ENCODE results near the gene DENND4C. TPM values are rescaled to one million over a fixed set of nuclear protein-coding genes. Genes with fewer than 3 reads are reported as not detected.
"Not testable (repeated sequence)": the region's sequence is repeated elsewhere in the genome, so short reads cannot be mapped to it uniquely, and the experiment has no call there.

The DENND4C gene
- total RNA-seq, 2 experiments from 2014 or later: 18.8 to 28.6 TPM

DNA sequence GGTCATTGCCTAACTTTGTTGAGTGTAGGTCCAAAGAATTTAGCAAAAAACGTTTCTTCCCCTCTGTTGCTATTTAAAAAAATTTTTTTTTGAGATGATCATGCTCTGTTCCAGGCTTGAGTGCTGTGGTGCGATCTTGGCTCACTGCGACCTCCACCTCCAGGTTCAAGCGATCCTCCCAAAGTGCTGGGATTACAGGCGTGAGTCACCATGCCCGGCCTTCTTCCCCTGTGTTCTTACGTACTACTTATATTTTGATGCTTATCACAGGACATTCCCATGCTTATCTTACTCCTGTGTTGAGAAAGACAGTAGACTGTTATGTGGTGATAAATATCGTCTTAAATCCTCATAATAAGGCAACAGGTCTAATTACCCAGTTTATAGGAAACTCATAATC lies 180.8 kb downstream of the DENND4C start:
- Histone ChIP-seq H4K20me1 (ENCODE audit: insufficient read depth, low read length) (no peaks in the 10 kb centered on the region), H3K9me3 (ENCODE audit: low read length) (no peaks in the 10 kb centered on the region), H2AFZ (ENCODE audit: low read length) (no peak overlapping the region), H3K4me2 (ENCODE audit: low read length) (no peak overlapping the region), H3K27ac (ENCODE audit: low read depth, low read length, poor library complexity, severe bottlenecking) (no peak overlapping the region), H3K79me2 (ENCODE audit: insufficient read depth, low read depth, low read length) (no peaks in the 10 kb centered on the region), H3K4me1 (ENCODE audit: insufficient read depth, low read length, poor library complexity, severe bottlenecking) (peaks cover 10% of the 10 kb centered on the region), H3K9me2 (ENCODE audit: insufficient read depth, low read length) (no peaks in the 10 kb centered on the region), H3K4me3 (ENCODE audit: low read depth, low read length, poor library complexity, severe bottlenecking) (no peak overlapping the region), H3K36me3 (ENCODE audit: insufficient read depth, low read length) (no peaks in the 10 kb centered on the region)
- intact Hi-C loops (cut with micrococcal nuclease; ENCODE audit: unreplicated experiment): no loop called here
- ChIA-PET POLR2A (interaction anchor here (0.6 kb wide), 1 partner anchor 11 kb away, joined by 3 read pairs; no protein-coding TSS in a partner anchor), CTCF (ENCODE audit: unreplicated experiment) (no interaction called here)
- TF ChIP-seq EZH2phosphoT487 (IDR thresholded peaks at IDR 0.05; ENCODE audit: borderline replicate concordance, low read depth, low read length): no peak
- no peak for DNase-seq (ENCODE audit: low spot score)
- no TSS peak for BruUV-seq (replicated peaks)

DNA sequence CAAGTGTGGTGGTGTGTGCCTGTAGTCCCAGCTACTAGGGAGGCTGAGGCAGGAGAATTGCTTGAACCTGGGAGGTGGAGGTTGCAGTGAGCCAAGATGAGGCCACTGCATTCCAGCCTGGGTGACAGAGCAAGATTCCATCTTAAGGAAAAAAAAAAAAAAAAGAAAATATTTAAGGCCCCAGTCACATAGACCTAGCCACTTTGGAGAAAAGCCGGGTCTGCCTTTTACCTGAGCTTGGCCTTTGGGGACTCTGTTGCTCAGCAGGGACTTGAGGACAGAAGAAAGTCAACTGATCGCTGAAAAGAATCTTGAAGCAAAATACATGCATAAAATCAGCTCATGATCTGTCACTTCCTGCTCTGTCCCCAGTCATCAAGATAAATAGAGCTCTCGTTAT lies 183.0 kb downstream of the DENND4C start:
- DNase-seq (ENCODE audit: low spot score); BruUV-seq (replicated peaks); H3K4me3 ChIP-seq (ENCODE audit: low read depth, low read length, poor library complexity, severe bottlenecking); H3K27ac ChIP-seq (ENCODE audit: low read depth, low read length, poor library complexity, severe bottlenecking); H4K20me1 ChIP-seq (ENCODE audit: insufficient read depth, low read length); H3K9me2 ChIP-seq (ENCODE audit: insufficient read depth, low read length); intact Hi-C loops (cut with micrococcal nuclease; ENCODE audit: unreplicated experiment); H3K9me3 ChIP-seq (ENCODE audit: low read length); CTCF ChIA-PET (ENCODE audit: unreplicated experiment); H3K79me2 ChIP-seq (ENCODE audit: insufficient read depth, low read depth, low read length); H3K36me3 ChIP-seq (ENCODE audit: insufficient read depth, low read length); H3K4me2 ChIP-seq (ENCODE audit: low read length); H3K4me1 ChIP-seq (ENCODE audit: insufficient read depth, low read length, poor library complexity, severe bottlenecking); H2AFZ ChIP-seq (ENCODE audit: low read length): not testable (repeated sequence)
- POLR2A ChIA-PET: interaction anchor here (0.6 to 1.4 kb wide), 2 partner anchors 10 to 19 kb away, joined by 6 to 12 read pairs; no protein-coding TSS in a partner anchor

DNA sequence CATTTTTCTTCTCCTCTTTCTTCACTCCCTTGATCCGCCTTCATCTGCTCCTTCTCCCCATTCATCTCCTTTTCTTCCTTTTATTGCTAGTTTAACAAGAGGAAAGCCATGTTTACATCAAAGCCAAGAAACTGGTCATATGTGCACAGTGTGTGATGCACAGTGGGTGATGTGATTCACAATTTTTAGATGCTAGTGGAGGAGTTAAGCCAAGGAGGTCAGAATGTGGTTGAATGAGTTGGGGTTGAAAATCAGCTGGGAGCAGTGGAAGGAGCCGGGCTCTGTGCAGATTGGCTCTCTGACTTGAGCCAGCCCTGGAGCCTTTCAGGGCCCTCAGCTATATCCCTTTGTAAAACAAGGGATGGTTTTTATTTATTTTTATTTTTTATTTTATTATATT lies 185.7 kb downstream of the DENND4C start:
- Histone ChIP-seq H3K36me3 (ENCODE audit: insufficient read depth, low read length) (no peaks in the 10 kb centered on the region), H3K9me2 (ENCODE audit: insufficient read depth, low read length) (no peaks in the 10 kb centered on the region), H3K79me2 (ENCODE audit: insufficient read depth, low read depth, low read length) (no peaks in the 10 kb centered on the region), H2AFZ (ENCODE audit: low read length) (no peak overlapping the region), H4K20me1 (ENCODE audit: insufficient read depth, low read length) (no peaks in the 10 kb centered on the region), H3K27ac (ENCODE audit: low read depth, low read length, poor library complexity, severe bottlenecking) (no peak overlapping the region), H3K4me1 (ENCODE audit: insufficient read depth, low read length, poor library complexity, severe bottlenecking) (no peaks in the 10 kb centered on the region), H3K9me3 (ENCODE audit: low read length) (no peaks in the 10 kb centered on the region), H3K4me3 (ENCODE audit: low read depth, low read length, poor library complexity, severe bottlenecking) (no peak overlapping the region), H3K4me2 (ENCODE audit: low read length) (no peak overlapping the region)
- CTCF ChIA-PET (ENCODE audit: unreplicated experiment): no interaction called here
- TF ChIP-seq, protein P1, sequence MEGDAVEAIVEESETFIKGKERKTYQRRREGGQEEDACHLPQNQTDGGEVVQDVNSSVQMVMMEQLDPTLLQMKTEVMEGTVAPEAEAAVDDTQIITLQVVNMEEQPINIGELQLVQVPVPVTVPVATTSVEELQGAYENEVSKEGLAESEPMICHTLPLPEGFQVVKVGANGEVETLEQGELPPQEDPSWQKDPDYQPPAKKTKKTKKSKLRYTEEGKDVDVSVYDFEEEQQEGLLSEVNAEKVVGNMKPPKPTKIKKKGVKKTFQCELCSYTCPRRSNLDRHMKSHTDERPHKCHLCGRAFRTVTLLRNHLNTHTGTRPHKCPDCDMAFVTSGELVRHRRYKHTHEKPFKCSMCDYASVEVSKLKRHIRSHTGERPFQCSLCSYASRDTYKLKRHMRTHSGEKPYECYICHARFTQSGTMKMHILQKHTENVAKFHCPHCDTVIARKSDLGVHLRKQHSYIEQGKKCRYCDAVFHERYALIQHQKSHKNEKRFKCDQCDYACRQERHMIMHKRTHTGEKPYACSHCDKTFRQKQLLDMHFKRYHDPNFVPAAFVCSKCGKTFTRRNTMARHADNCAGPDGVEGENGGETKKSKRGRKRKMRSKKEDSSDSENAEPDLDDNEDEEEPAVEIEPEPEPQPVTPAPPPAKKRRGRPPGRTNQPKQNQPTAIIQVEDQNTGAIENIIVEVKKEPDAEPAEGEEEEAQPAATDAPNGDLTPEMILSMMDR (conservative IDR thresholded peaks at IDR 0.05; ENCODE audit: low read length): no peak
- no peak for TF ChIP-seq EZH2phosphoT487 (IDR thresholded peaks at IDR 0.05; ENCODE audit: borderline replicate concordance, low read depth, low read length)
- POLR2A ChIA-PET: interaction anchor here (0.6 to 0.7 kb wide), 3 partner anchors 387 to 1856 kb away, joined by 3 read pairs; no protein-coding TSS in a partner anchor
- BruUV-seq (replicated peaks): no TSS peak
- intact Hi-C loops (cut with micrococcal nuclease; ENCODE audit: unreplicated experiment): no loop called here
- DNase-seq (ENCODE audit: low spot score): no peak

DNA sequence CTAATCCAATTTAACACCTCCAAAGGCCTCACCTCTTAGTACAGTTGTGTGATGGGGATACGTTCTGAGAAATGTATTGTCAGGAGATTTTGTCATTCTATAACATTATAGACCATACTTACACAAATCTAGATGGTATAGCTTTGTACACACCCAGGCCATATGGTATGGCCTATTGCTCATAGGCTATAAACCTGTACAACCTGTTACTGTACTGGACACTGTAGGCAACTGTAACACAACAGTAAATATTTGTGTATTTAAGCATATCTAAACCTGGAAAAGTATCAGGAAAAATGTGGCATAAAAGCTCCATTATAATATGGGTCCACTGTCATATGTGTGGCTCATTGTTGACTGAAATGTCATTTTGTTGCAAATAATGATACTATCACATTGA lies 190.4 kb downstream of the DENND4C start:
- Histone ChIP-seq H3K36me3 (ENCODE audit: insufficient read depth, low read length) (no peaks in the 10 kb centered on the region), H3K27ac (ENCODE audit: low read depth, low read length, poor library complexity, severe bottlenecking) (no peak overlapping the region), H3K4me1 (ENCODE audit: insufficient read depth, low read length, poor library complexity, severe bottlenecking) (no peaks in the 10 kb centered on the region), H3K79me2 (ENCODE audit: insufficient read depth, low read depth, low read length) (no peaks in the 10 kb centered on the region), H3K9me3 (ENCODE audit: low read length) (no peaks in the 10 kb centered on the region), H3K9me2 (ENCODE audit: insufficient read depth, low read length) (no peaks in the 10 kb centered on the region), H4K20me1 (ENCODE audit: insufficient read depth, low read length) (no peaks in the 10 kb centered on the region), H3K4me2 (ENCODE audit: low read length) (no peak overlapping the region), H2AFZ (ENCODE audit: low read length) (no peak overlapping the region), H3K4me3 (ENCODE audit: low read depth, low read length, poor library complexity, severe bottlenecking) (no peak overlapping the region)
- TF ChIP-seq, protein P1 (conservative IDR thresholded peaks at IDR 0.05; ENCODE audit: low read length): no peak
- TF ChIP-seq EZH2phosphoT487 (IDR thresholded peaks at IDR 0.05; ENCODE audit: borderline replicate concordance, low read depth, low read length): no peak
- intact Hi-C loops (cut with micrococcal nuclease; ENCODE audit: unreplicated experiment): no loop called here
- POLR2A ChIA-PET: no interaction called here
- no TSS peak for BruUV-seq (replicated peaks)
- CTCF ChIA-PET (ENCODE audit: unreplicated experiment): no interaction called here
- DNase-seq (ENCODE audit: low spot score): no peak
